Inflammatory macrophage treated with lipopolysaccharide for 1 hour (primary cell): ENCODE results near the gene TCP11L1.
"Not testable (repeated sequence)": the region's sequence is repeated elsewhere in the genome, so short reads cannot be mapped to it uniquely, and the experiment has no call there.

ENCODE experiments used
- DNase-seq, 2 donors: peaks; one replicate each; pipeline ENCODE4 v3.0.0-alpha.2; 2020 to 2022

Gene TCP11L1

GRCh38 chr11:33033493-33033892 lies 5.9 kb upstream of the TCP11L1 start:
- DNase-seq = no peak

- no peak for DNase-seq
These were observed 4.4 kb upstream of the TCP11L1 start for GRCh38 chr11:33035011-33035410.

GRCh38 chr11:33040033-33040861 lies 875 bp downstream of the TCP11L1 start:
- DNase-seq = no peak

GRCh38 chr11:33040862-33041453 lies 1.6 kb downstream of the TCP11L1 start:
- DNase-seq = no peak

- no peak for DNase-seq
These were observed 4.0 kb downstream of the TCP11L1 start for GRCh38 chr11:33043221-33043830.

GRCh38 chr11:33044285-33044756 lies 4.9 kb downstream of the TCP11L1 start:
- no peak for DNase-seq

- no peak for DNase-seq
These were observed 6.3 kb downstream of the TCP11L1 start for GRCh38 chr11:33045551-33046255.

GRCh38 chr11:33048701-33049100 lies 9.3 kb downstream of the TCP11L1 start:
- peak; percentile 80 to 89 for DNase-seq

GRCh38 chr11:33049565-33050408 lies 10.4 kb downstream of the TCP11L1 start:
- not testable (repeated sequence) for DNase-seq

GRCh38 chr11:33052231-33052630 lies 12.9 kb downstream of the TCP11L1 start:
- peak; percentile 69 to 71 for DNase-seq

GRCh38 chr11:33055375-33055774 lies 16.0 kb downstream of the TCP11L1 start:
- DNase-seq = no peak

- DNase-seq = no peak
These were observed 17.9 kb downstream of the TCP11L1 start for GRCh38 chr11:33057284-33057683.

- no peak for DNase-seq
These were observed 20.1 kb downstream of the TCP11L1 start for GRCh38 chr11:33059331-33060007.

GRCh38 chr11:33060271-33060670 lies 20.9 kb downstream of the TCP11L1 start:
- DNase-seq = no peak

GRCh38 chr11:33062137-33062536 lies 22.8 kb downstream of the TCP11L1 start:
- no peak for DNase-seq

GRCh38 chr11:33063326-33063881 lies 24.0 kb downstream of the TCP11L1 start:
- peak; percentile 62 to 83 for DNase-seq

- peak; percentile 50 to 55 for DNase-seq
These were observed 24.9 kb downstream of the TCP11L1 start for GRCh38 chr11:33064033-33064825.

- peak; percentile 22 to 44 for DNase-seq
These were observed 25.5 kb downstream of the TCP11L1 start for GRCh38 chr11:33064866-33065265.

GRCh38 chr11:33065445-33066178 lies 26.2 kb downstream of the TCP11L1 start:
- DNase-seq = peak; percentile 35 to 64

GRCh38 chr11:33067294-33067693 lies 27.9 kb downstream of the TCP11L1 start:
- DNase-seq = no peak
